Prostate gland (tissue), 2 donors: ENCODE results near the gene LMTK3.
A peak's percentile ranks its signal among the peaks of the same experiment; 100 is the strongest.

Experiments
- CTCF ChIP-seq, 4 experiments: fragments of 200-600 bp in 2 of 4; fragments of 450-650 bp in 2 of 4; sonication (generic) in 2 of 4; IDR thresholded peaks; 1 replicate in 3 of 4; 2 replicates in 1 of 4; pipeline ENCODE4 v1.5.1; 2016 to 2019; ENCODE audit warnings: antibody characterized with exemption in 4 of 4, mild to moderate bottlenecking in 2 of 4, moderate library complexity in 2 of 4
- POLR2A ChIP-seq: fragments of 450-650 bp; IDR thresholded peaks from one replicate; pipeline ENCODE4 v1.6.1; 2016; ENCODE audit warnings: antibody characterized with exemption, mild to moderate bottlenecking

- TF ChIP-seq CTCF (IDR thresholded peaks at IDR 0.05) (no peak), POLR2A (peak; percentile 12)
Measured at GRCh38 chr19:48480183-48480557, 31.5 kb downstream of the LMTK3 start.
